Tibial artery (tissue), 4 donors: ENCODE results near the gene PNPLA7.

ENCODE experiments used
- DNase-seq, 2 donors: peaks; one replicate each; pipeline ENCODE4 v3.0.0-alpha.2; 2019
- H3K27ac ChIP-seq, 2 donors: fragments of 200-600 bp; sonication (generic) in 1 of 2; 1 replicate in 1 of 2; 2 replicates in 1 of 2; pipeline ENCODE4 v1.5.1; 2018 to 2019; ENCODE audit warnings: mild to moderate bottlenecking in 1 of 2
- H3K27me3 ChIP-seq, 2 donors: fragments of 200-600 bp; sonication (generic) in 1 of 2; one replicate each; pipeline versions ENCODE4 v1.5.1 to v1.6.0; 2016 to 2019
- H3K36me3 ChIP-seq, 3 donors: fragments of 200-600 bp; sonication (generic) in 2 of 3; one replicate each; pipeline ENCODE4 v1.5.1; 2016 to 2019; ENCODE audit warnings: mild to moderate bottlenecking in 2 of 3
- H3K4me1 ChIP-seq, 4 donors: fragments of 200-600 bp; sonication (generic) in 2 of 4; 1 replicate in 3 of 4; 2 replicates in 1 of 4; pipeline ENCODE4 v1.5.1; 2016 to 2019
- H3K4me3 ChIP-seq, 2 donors: fragments of 200-600 bp; sonication (generic) in 1 of 2; 1 replicate in 1 of 2; 2 replicates in 1 of 2; pipeline ENCODE4 v1.5.1; 2018 to 2019; ENCODE audit warnings: mild to moderate bottlenecking in 2 of 2
- H3K9me3 ChIP-seq, 3 donors: fragments of 200-600 bp; sonication (generic) in 1 of 3; one replicate each; pipeline ENCODE4 v1.5.1; 2016 to 2019
- intact Hi-C: fragments of 100-400 bp; cut with DNase I; formaldehyde crosslinking; loops from one replicate; pipeline ENCODE4 v1.15.0; 2023; ENCODE audit warnings: low total_unique reads
- TF ChIP-seq, protein P1 (sequence below), 2 experiments: fragments of 200-600 bp in 1 of 2; fragments of 450-650 bp in 1 of 2; IDR thresholded peaks; one replicate each; pipeline ENCODE4 v1.5.1; 2017 to 2019; ENCODE audit warnings: antibody characterized with exemption in 2 of 2, mild to moderate bottlenecking in 1 of 2, moderate library complexity in 1 of 2

PNPLA7 gene

DNA sequence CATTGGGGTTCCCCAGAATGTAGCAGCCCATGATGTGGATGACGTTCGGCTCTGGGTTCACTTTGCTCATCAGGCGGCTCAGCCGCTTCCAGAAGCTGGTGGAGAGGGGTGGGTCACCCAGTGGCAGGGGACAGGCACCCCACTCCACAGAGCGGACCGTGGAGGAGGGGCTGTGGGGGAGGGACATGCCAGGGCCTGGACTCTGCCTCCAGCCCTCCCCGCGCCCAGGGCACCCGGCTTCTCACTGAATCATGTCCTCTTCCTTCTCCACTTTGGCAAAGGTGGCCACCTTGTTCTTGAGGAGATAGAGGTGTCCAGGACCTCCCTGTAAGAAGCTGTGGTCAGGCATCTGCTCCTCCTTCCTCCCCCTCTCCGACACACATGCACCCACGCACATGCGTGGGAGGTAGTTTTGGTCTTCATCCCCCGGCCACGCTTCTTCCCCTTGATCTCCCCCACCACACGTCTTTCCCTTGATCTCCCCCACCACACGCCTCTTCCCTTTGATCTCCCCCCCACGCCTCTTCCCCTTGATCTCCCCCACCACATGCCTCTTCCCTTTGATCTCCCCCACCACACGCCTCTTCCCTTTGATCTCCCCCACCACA, 100.2 kb downstream of the PNPLA7 start:
- no peak overlapping the region for H3K27ac ChIP-seq
- no peak for DNase-seq

GRCh38 chr9:137449081-137449844, 100.9 kb downstream of the PNPLA7 start:
- no peak overlapping the region for H3K4me3 ChIP-seq
- DNase-seq: no peak
- intact Hi-C loops: no loop called here
- H3K27ac ChIP-seq: no peak overlapping the region
- TF ChIP-seq, protein P1, sequence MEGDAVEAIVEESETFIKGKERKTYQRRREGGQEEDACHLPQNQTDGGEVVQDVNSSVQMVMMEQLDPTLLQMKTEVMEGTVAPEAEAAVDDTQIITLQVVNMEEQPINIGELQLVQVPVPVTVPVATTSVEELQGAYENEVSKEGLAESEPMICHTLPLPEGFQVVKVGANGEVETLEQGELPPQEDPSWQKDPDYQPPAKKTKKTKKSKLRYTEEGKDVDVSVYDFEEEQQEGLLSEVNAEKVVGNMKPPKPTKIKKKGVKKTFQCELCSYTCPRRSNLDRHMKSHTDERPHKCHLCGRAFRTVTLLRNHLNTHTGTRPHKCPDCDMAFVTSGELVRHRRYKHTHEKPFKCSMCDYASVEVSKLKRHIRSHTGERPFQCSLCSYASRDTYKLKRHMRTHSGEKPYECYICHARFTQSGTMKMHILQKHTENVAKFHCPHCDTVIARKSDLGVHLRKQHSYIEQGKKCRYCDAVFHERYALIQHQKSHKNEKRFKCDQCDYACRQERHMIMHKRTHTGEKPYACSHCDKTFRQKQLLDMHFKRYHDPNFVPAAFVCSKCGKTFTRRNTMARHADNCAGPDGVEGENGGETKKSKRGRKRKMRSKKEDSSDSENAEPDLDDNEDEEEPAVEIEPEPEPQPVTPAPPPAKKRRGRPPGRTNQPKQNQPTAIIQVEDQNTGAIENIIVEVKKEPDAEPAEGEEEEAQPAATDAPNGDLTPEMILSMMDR (IDR thresholded peaks at IDR 0.05): no peak
- no peaks in the 10 kb centered on the region for H3K9me3 ChIP-seq
- peaks cover 25 to 34% (median 30%) of the 10 kb centered on the region in 3 donors for H3K36me3 ChIP-seq
- H3K27me3 ChIP-seq: peaks cover 0 to 11% of the 10 kb centered on the region in 2 donors
- peaks cover 0 to 15% (median 9%) of the 10 kb centered on the region in 4 donors for H3K4me1 ChIP-seq

More for the DNA sequence above, 100.2 kb downstream of the PNPLA7 start:
- Histone ChIP-seq H3K9me3 (no peaks in the 10 kb centered on the region), H3K4me1 (peaks cover 0 to 23% (median 17%) of the 10 kb centered on the region in 4 donors), H3K27me3 (peaks cover 0 to 5% of the 10 kb centered on the region in 2 donors), H3K36me3 (peaks cover 25 to 39% (median 33%) of the 10 kb centered on the region in 3 donors), H3K4me3 (no peak overlapping the region)
- TF ChIP-seq, protein P1 (IDR thresholded peaks at IDR 0.05): no peak
- intact Hi-C loops: no loop called here

DNA sequence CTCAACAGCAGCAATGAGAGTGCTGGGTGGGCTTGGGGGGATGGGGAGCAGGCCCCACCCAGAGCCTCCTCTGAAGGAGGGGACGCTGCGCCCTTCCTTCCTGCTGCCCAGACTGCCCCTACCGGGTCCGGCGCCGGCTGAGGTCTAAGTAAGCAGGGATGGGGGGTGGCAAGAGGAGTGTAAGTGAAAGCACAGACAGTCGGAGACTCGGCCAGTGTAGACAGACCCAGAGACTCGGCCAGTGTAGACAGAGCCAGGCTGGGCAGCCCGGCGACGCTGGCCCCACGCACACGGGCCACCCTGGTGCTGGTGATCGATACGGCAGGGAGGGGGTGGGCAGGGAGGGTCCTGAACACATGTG, 101.6 kb downstream of the PNPLA7 start:
- TF ChIP-seq, protein P1 (IDR thresholded peaks at IDR 0.05): no peak
- Histone ChIP-seq H3K27me3 (peaks cover 0 to 18% of the 10 kb centered on the region in 2 donors), H3K27ac (no peak overlapping the region), H3K36me3 (peaks cover 25 to 34% (median 30%) of the 10 kb centered on the region in 3 donors), H3K4me3 (no peak overlapping the region), H3K9me3 (no peaks in the 10 kb centered on the region), H3K4me1 (peaks cover 0 to 13% (median 6%) of the 10 kb centered on the region in 4 donors)
- DNase-seq: no peak
- intact Hi-C loops: no loop called here

GRCh38 chr9:137447722-137448601, 102.2 kb downstream of the PNPLA7 start:
- Histone ChIP-seq H3K27ac (no peak overlapping the region), H3K27me3 (peaks cover 0 to 24% of the 10 kb centered on the region in 2 donors), H3K4me3 (no peak overlapping the region), H3K4me1 (peaks cover 0 to 8% (median 4%) of the 10 kb centered on the region in 4 donors), H3K36me3 (peaks cover 20 to 28% (median 25%) of the 10 kb centered on the region in 3 donors), H3K9me3 (no peaks in the 10 kb centered on the region)
- intact Hi-C loops: no loop called here
- TF ChIP-seq, protein P1 (IDR thresholded peaks at IDR 0.05): no peak
- DNase-seq: no peak

GRCh38 chr9:137446851-137447471, 103.2 kb downstream of the PNPLA7 start:
- TF ChIP-seq, protein P1 (IDR thresholded peaks at IDR 0.05): no peak
- H3K9me3 ChIP-seq: no peaks in the 10 kb centered on the region
- H3K27ac ChIP-seq: no peak overlapping the region
- peaks cover 13 to 20% (median 16%) of the 10 kb centered on the region in 3 donors for H3K36me3 ChIP-seq
- peaks cover 0 to 29% of the 10 kb centered on the region in 2 donors for H3K27me3 ChIP-seq
- H3K4me3 ChIP-seq: no peak overlapping the region
- peaks cover 0 to 7% (median 4%) of the 10 kb centered on the region in 4 donors for H3K4me1 ChIP-seq
- no peak for DNase-seq
- intact Hi-C loops: no loop called here
